K562 (cell line): ENCODE results near the gene TJAP1. TPM values are rescaled to one million over a fixed set of nuclear protein-coding genes. Genes with fewer than 3 reads are reported as not detected.

ENCODE experiments used
- ATAC-seq: fragments of 200-7000 bp; cut with Tn5 transposase; 3 replicates; pipeline ENCODE4 v1.9.1; 2020; ENCODE audit warnings: moderate library complexity
- BruUV-seq: library from RNA; stranded (reverse); fragments of 400-500 nt; replicated peaks from 2 replicates; lab custom pipeline; 2021; lab: Mats Ljungman, UMichigan
- CTCF ChIA-PET: fragments of 300-600 bp; formaldehyde crosslinking; extraction: SDS; loops from one replicate; lab custom pipeline; 2021; ENCODE audit warnings: low intra/inter-chr PET ratio; lab: Yijun Ruan, JAX
- POLR2A ChIA-PET: fragments of 300-600, 350-650 bp; sonication (Branson Sonifier 250); formaldehyde crosslinking; extraction: SDS; loops from one replicate; lab custom pipeline; 2021; ENCODE audit warnings: antibody characterized with exemption, inconsistent platforms; lab: Yijun Ruan, JAX
- DNase-seq, 4 experiments: peaks; one replicate each; pipeline versions ENCODE4 v3.0.0 to v3.0.0-alpha.2; 2011 to 2018; ENCODE audit warnings: low spot score in 3 of 4, mixed read lengths in 3 of 4; ENCODE audit errors: extremely low read depth in 1 of 4
- FAIRE-seq: peaks from 2 replicates; lab custom pipeline; 2011; peaks lifted over from hg19 to GRCh38; lab: Jason Lieb, UNC
- H2AFZ ChIP-seq: 2 replicates; pipeline ENCODE4 v1.6.0; 2011; ENCODE audit warnings: low read depth, low read length, control low read depth, inconsistent platforms
- H3K27ac ChIP-seq: fragments of 200-600 bp; 3 replicates; pipeline ENCODE4 v1.8.0; 2011; ENCODE audit warnings: low read depth, mild to moderate bottlenecking, control low read depth, inconsistent platforms, low read length, moderate library complexity, mixed read lengths; ENCODE audit errors: extremely low read depth
- H3K27me3 ChIP-seq, 2 experiments: fragments of 300-600 bp in 1 of 2; 2 replicates in 1 of 2; 3 replicates in 1 of 2; pipeline versions ENCODE4 v1.6.0 to v1.8.0; 2011; ENCODE audit warnings: inconsistent platforms in 2 of 2, low read length in 2 of 2, mild to moderate bottlenecking in 1 of 2, mixed read lengths in 1 of 2, moderate library complexity in 1 of 2; ENCODE audit not compliant: control insufficient read depth in 2 of 2, insufficient read depth in 2 of 2
- H3K36me3 ChIP-seq: fragments of 300-600 bp; 3 replicates; pipeline ENCODE4 v1.8.0; 2011; ENCODE audit warnings: mild to moderate bottlenecking, low read length, inconsistent platforms; ENCODE audit not compliant: control insufficient read depth, insufficient read depth
- H3K4me1 ChIP-seq, 2 experiments: fragments of 200-600 bp in 1 of 2; replicated peaks in 1 of 2; 2 replicates in 1 of 2; 3 replicates in 1 of 2; pipeline versions ENCODE4 v1.5.1 to v1.8.0; 2011; ENCODE audit warnings: inconsistent platforms in 2 of 2, low read length in 2 of 2, mild to moderate bottlenecking in 1 of 2, mixed read lengths in 1 of 2, moderate library complexity in 1 of 2; ENCODE audit not compliant: control insufficient read depth in 2 of 2, insufficient read depth in 2 of 2
- H3K4me2 ChIP-seq: 2 replicates; pipeline ENCODE4 v1.6.1; 2011; ENCODE audit warnings: low read length, control low read depth, inconsistent platforms, mixed read lengths; ENCODE audit not compliant: insufficient read depth
- H3K4me3 ChIP-seq: fragments of 200-600 bp; sonication (generic), shearing (Covaris generic); 2 replicates; pipeline ENCODE4 v1.5.1; 2016; ENCODE audit warnings: control low read depth, inconsistent platforms
- H3K79me2 ChIP-seq: fragments of 200-600 bp; 3 replicates; pipeline ENCODE4 v1.8.0; 2011; ENCODE audit warnings: low read length, inconsistent platforms; ENCODE audit not compliant: control insufficient read depth, insufficient read depth
- H3K9ac ChIP-seq, 2 experiments: 2 replicates each; pipeline versions ENCODE4 v1.6.0 to v1.6.1; 2011; ENCODE audit warnings: low read depth in 2 of 2, low read length in 2 of 2, control low read depth in 1 of 2, inconsistent platforms in 1 of 2, mild to moderate bottlenecking in 1 of 2, mixed read lengths in 1 of 2; ENCODE audit not compliant: insufficient read depth in 1 of 2
- H3K9me1 ChIP-seq: one replicate; pipeline ENCODE4 v1.6.0; 2011; ENCODE audit warnings: inconsistent platforms, mild to moderate bottlenecking, low read length, moderate library complexity; ENCODE audit not compliant: control insufficient read depth, insufficient read depth
- H3K9me3 ChIP-seq: replicated peaks from 2 replicates; pipeline ENCODE4 v1.5.1; 2011; ENCODE audit warnings: low read depth, low read length, inconsistent platforms; ENCODE audit not compliant: control insufficient read depth, insufficient read depth
- H4K20me1 ChIP-seq: replicated peaks from 2 replicates; pipeline ENCODE4 v1.6.1; 2011; ENCODE audit warnings: low read length, inconsistent platforms, mixed read lengths; ENCODE audit not compliant: control insufficient read depth, insufficient read depth
- BRF2 ChIP-seq: IDR thresholded peaks from 3 replicates; pipeline ENCODE4 v1.6.1; 2011; ENCODE audit warnings: borderline replicate concordance, mild to moderate bottlenecking; ENCODE audit not compliant: insufficient read length, insufficient read depth
- CAMTA2 ChIP-seq: fragments of 250-450 bp; sonication (Bioruptor Pico); conservative IDR thresholded peaks from 2 replicates; pipeline ENCODE4 v1.5.1; 2022
- FOS ChIP-seq: IDR thresholded peaks from 3 replicates; pipeline ENCODE4 v1.6.1; 2011; ENCODE audit not compliant: insufficient read length; ENCODE audit errors: extremely low read depth
- HDAC6 ChIP-seq: IDR thresholded peaks from 2 replicates; pipeline ENCODE4 v1.6.1; 2012; ENCODE audit warnings: low read depth, mild to moderate bottlenecking, control low read depth, inconsistent platforms, low read length, moderate library complexity
- HMGXB4 ChIP-seq: sonication (generic); formaldehyde crosslinking; IDR thresholded peaks from 2 replicates; pipeline ENCODE4 v1.8.1; 2023; ENCODE audit warnings: mild to moderate bottlenecking, missing genetic modification reagents
- MYBL2 ChIP-seq, 2 experiments: fragments of 450-650 bp in 1 of 2; sonication (generic) in 1 of 2; formaldehyde crosslinking in 1 of 2; IDR thresholded peaks; 2 replicates each; pipeline versions ENCODE4 v1.6.1 to v1.8.1; 2017 to 2022; ENCODE audit warnings: borderline replicate concordance in 1 of 2, inconsistent platforms in 1 of 2, low read depth in 1 of 2, mild to moderate bottlenecking in 1 of 2, missing genetic modification reagents in 1 of 2, moderate library complexity in 1 of 2
- NFIC ChIP-seq: fragments of 450-650 bp; IDR thresholded peaks from 2 replicates; pipeline ENCODE4 v1.6.1; 2017; ENCODE audit warnings: mild to moderate bottlenecking, inconsistent platforms
- PHTF2 ChIP-seq: fragments of 250-450 bp; sonication (Bioruptor Pico); IDR thresholded peaks from 2 replicates; pipeline ENCODE4 v1.5.0; 2021; ENCODE audit warnings: mild to moderate bottlenecking
- PTRF ChIP-seq: fragments of 450-650 bp; IDR thresholded peaks from 2 replicates; pipeline ENCODE4 v1.6.1; 2016; ENCODE audit warnings: mild to moderate bottlenecking, missing genetic modification characterization, missing compliant biosample characterization
- THRA ChIP-seq: fragments of 450-650 bp; IDR thresholded peaks from 2 replicates; pipeline ENCODE4 v1.6.1; 2017; ENCODE audit warnings: mild to moderate bottlenecking, moderate library complexity
- USF2 ChIP-seq: sonication (generic); formaldehyde crosslinking; IDR thresholded peaks from 2 replicates; pipeline ENCODE4 v1.5.0; 2020; ENCODE audit warnings: missing genetic modification reagents
- ZC3H8 ChIP-seq: fragments of 450-650 bp; IDR thresholded peaks from 2 replicates; pipeline ENCODE4 v1.6.1; 2017
- ZNF561 ChIP-seq: fragments of 450-650 bp; formaldehyde crosslinking; conservative IDR thresholded peaks from 2 replicates; pipeline ENCODE4 v1.4.0; 2020; ENCODE audit warnings: mild to moderate bottlenecking, moderate library complexity
- ZNF583 ChIP-seq: fragments of 250-450 bp; sonication (Bioruptor Pico); IDR thresholded peaks from 2 replicates; pipeline ENCODE4 v1.4.0; 2020
- ZNF699 ChIP-seq: fragments of 250-450 bp; sonication (Bioruptor Pico); IDR thresholded peaks from 2 replicates; pipeline ENCODE4 v1.8.0; 2021; ENCODE audit warnings: mild to moderate bottlenecking, moderate library complexity; ENCODE audit not compliant: insufficient replicate concordance
- WGBS: fragments of 100-300 bp; shearing (Covaris generic); methylation state at CpG from one replicate; pipeline ENCODE4 v1.1.6; 2016; ENCODE audit warnings: low coverage, mixed read lengths; ENCODE audit not compliant: insufficient coverage; ENCODE audit errors: missing lambda C conversion rate; 5-methylcytosine and 5-hydroxymethylcytosine counted together
- in situ Hi-C: fragments of 300-500 bp; cut with MboI; formaldehyde crosslinking; loops from 4 replicates; pipeline ENCODE4 v1.15.0; 2018; ENCODE audit warnings: inconsistent platforms, mixed read lengths
- intact Hi-C: fragments of 100-400 bp; cut with micrococcal nuclease; formaldehyde crosslinking; loops from 2 replicates; pipeline ENCODE4 v1.14.2; 2022
- polyA plus RNA-seq, 8 experiments: library from polyadenylated mRNA; depleted of rRNA in 4 of 8; stranded (reverse) in 5 of 8; unstranded in 3 of 8; fragments of >200 nt; fragmentation: Nextera tagmentation in 2 of 8; fragmentation: Illumina TruSeq in 1 of 8; extraction: Ambion mirVana in 2 of 8; extraction: Trizol in 1 of 8; gene quantifications; 2 replicates each; pipeline versions ENCODE4 v1.2.1 to v1.2.3, GENCODE V29; 2011 to 2014; ENCODE audit warnings: inconsistent platforms in 1 of 8, missing spikeins in 1 of 8
- total RNA-seq, 7 experiments: library from RNA; depleted of rRNA in 6 of 7; stranded (reverse); fragments of >200 nt in 6 of 7; fragmentation: Illumina TruSeq in 2 of 7; extraction: Trizol in 2 of 7; gene quantifications; 2 replicates each; pipeline versions ENCODE4 v1.2.1 to v1.2.3, GENCODE V29; 2011 to 2021; ENCODE audit warnings: low replicate concordance in 1 of 7

Gene TJAP1
- total and polyA plus RNA-seq, 9 of the 15 experiments (the other 6 are each of a cell fraction or from before 2014, with no cell fraction given) = 0.06 to 35.8 (median 16.2) TPM

GRCh38 chr6:43509984-43510826 is 32.8 kb downstream of the TJAP1 start, which contains the start of gene LRRC73 (continued):
- no peak for TF ChIP-seq ZNF561 (CRISPR knock-in tag)

GRCh38 chr6:43510827-43511163 is 33.4 kb downstream of the TJAP1 start:
- peaks cover 55% of the 10 kb centered on the region for H3K36me3 ChIP-seq
- H3K9ac ChIP-seq = peak overlapping the region in 1 of 2 experiments; percentile 90; a peak in 2 of 4 replicates
- H4K20me1 ChIP-seq = peaks cover 9% of the 10 kb centered on the region; the same call in 1 of the 2 replicates
- intact Hi-C loops = no loop called here
- H3K4me2 ChIP-seq = no peak overlapping the region
- no TSS peak for BruUV-seq
- peaks cover 20 to 39% of the 10 kb centered on the region in 2 experiments; a peak in 4 of 5 replicates for H3K4me1 ChIP-seq
- H3K27me3 ChIP-seq = peaks cover 0 to 6% of the 10 kb centered on the region in 2 experiments; a peak in 2 of 5 replicates
- CTCF ChIA-PET = no interaction called here
- H3K4me3 ChIP-seq = peak overlapping the region; percentile 58
- H3K9me1 ChIP-seq = peaks cover 4% of the 10 kb centered on the region
- in situ Hi-C loops = loop anchor here (5.0 kb wide), 1 partner anchor 603 kb away; no protein-coding TSS in a partner anchor
- H3K79me2 ChIP-seq = peaks cover 14% of the 10 kb centered on the region
- FAIRE-seq = no peak
- POLR2A ChIA-PET = interaction anchor here (1.1 to 1.9 kb wide), 4 partner anchors 20 to 33 kb away, joined by 3 to 7 read pairs (median 4); partner anchors contain the start of gene TJAP1
- H3K27ac ChIP-seq = no peak overlapping the region
- ATAC-seq = no peak
- DNase-seq = no peak
- 90% methylated on average over 9 of the region's 10 CpGs for WGBS
- no peaks in the 10 kb centered on the region for H3K9me3 ChIP-seq
- H2AFZ ChIP-seq = no peak overlapping the region
- TF ChIP-seq NFIC (0 out of 2 replicates have a peak, but pooled peaks have one; percentile 3), HMGXB4 (CRISPR knock-in tag) (no peak), ZNF699 (no peak), FOS (no peak), CAMTA2 (CRISPR knock-in tag) (0 out of 2 replicates have a peak, but pooled peaks have one; percentile 12), MYBL2 (IDR thresholded peaks at IDR 0.05; ENCODE audit: low read depth) (no peak), MYBL2 (CRISPR knock-in tag; IDR thresholded peaks at IDR 0.05; ENCODE audit: borderline replicate concordance) (no peak), ZNF583 (CRISPR knock-in tag) (no peak), PHTF2 (CRISPR knock-in tag) (no peak), USF2 (CRISPR knock-in tag) (no peak), HDAC6 (no peak), BRF2 (no peak), PTRF (tag) (no peak), THRA (no peak), ZC3H8 (no peak)
